GM13977 (cell line): ENCODE data around the gene CCNY.

Experiments
- DNase-seq: peaks from one replicate; pipeline ENCODE4 v3.0.0; 2012; ENCODE audit warnings: low spot score
- in situ Hi-C: fragments of 300-500 bp; cut with MboI; formaldehyde crosslinking; loops from one replicate; pipeline ENCODE4 v1.12.0; 2022; ENCODE audit warnings: low sequenced_read_pairs, low pct_unique_long_range_greater_than_20kb, mixed read lengths, inconsistent platforms; ENCODE audit not compliant: unreplicated experiment
- TF ChIP-seq, protein P1 (sequence below): IDR thresholded peaks from 2 replicates; pipeline ENCODE4 v1.5.1; 2012; ENCODE audit warnings: mild to moderate bottlenecking, control low read depth; ENCODE audit not compliant: insufficient read depth; ENCODE audit errors: extremely low read depth, missing control alignments

Gene CCNY

GRCh38 chr10:35570397-35570796 is 234.1 kb downstream of the CCNY start:
- in situ Hi-C loops: loop anchor here (25.0 kb wide), 1 partner anchor 333 kb away; no protein-coding TSS in a partner anchor

DNA sequence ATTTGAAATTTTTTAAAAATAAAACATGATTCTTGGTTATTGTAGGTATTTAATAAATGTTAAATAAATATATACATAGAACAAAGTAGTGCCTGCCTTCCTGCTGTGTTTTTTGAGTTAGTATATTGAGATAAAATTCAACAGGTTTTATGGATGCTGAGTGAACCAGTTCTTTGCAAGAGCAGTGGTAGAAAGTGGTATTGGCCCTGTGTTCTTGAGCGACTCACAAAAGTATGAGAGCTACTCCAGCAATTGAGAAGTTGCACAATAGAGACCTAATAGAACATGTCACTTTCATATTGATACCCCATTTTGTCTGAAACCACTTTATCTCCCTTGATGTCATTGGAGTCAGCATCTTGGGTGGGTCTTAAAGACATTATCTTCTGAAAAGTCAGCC is 236.3 kb downstream of the CCNY start:
- TF ChIP-seq, protein P1, sequence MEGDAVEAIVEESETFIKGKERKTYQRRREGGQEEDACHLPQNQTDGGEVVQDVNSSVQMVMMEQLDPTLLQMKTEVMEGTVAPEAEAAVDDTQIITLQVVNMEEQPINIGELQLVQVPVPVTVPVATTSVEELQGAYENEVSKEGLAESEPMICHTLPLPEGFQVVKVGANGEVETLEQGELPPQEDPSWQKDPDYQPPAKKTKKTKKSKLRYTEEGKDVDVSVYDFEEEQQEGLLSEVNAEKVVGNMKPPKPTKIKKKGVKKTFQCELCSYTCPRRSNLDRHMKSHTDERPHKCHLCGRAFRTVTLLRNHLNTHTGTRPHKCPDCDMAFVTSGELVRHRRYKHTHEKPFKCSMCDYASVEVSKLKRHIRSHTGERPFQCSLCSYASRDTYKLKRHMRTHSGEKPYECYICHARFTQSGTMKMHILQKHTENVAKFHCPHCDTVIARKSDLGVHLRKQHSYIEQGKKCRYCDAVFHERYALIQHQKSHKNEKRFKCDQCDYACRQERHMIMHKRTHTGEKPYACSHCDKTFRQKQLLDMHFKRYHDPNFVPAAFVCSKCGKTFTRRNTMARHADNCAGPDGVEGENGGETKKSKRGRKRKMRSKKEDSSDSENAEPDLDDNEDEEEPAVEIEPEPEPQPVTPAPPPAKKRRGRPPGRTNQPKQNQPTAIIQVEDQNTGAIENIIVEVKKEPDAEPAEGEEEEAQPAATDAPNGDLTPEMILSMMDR: no peak
- in situ Hi-C loops: loop anchor here (25.0 kb wide), 1 partner anchor 335 kb away; no protein-coding TSS in a partner anchor
- DNase-seq: no peak

More at GRCh38 chr10:35570397-35570796, 234.1 kb downstream of the CCNY start:
- no peak for DNase-seq
- TF ChIP-seq, protein P1: no peak

GRCh38 chr10:35573796-35574195 is 237.5 kb downstream of the CCNY start:
- TF ChIP-seq, protein P1: no peak
- DNase-seq: no peak
- in situ Hi-C loops: loop anchor here (25.0 kb wide), 1 partner anchor 336 kb away; no protein-coding TSS in a partner anchor

DNA sequence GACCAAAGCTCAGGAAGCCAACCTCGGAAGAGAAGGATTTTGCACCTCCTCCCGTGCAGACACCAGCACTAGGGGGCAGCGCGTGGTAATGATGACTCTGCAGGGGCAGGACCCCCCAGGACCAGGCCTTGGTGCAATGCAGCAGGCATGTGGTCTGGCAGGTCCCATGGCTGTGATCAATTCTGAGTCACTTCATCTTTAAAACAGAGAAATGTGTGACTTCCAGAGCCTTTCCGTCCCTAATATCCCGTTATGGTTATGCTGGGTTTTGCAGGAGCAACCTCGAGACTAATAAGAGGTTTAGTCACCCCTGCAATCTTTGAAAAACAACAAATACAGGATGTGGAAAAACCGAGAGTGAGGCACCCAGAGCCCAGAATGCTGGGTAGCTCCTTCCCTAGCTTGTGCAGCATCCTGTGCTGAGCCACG is 238.6 kb downstream of the CCNY start:
- in situ Hi-C loops: loop anchor here (25.0 kb wide), 1 partner anchor 338 kb away; no protein-coding TSS in a partner anchor
- no peak for DNase-seq
- TF ChIP-seq, protein P1: no peak

DNA sequence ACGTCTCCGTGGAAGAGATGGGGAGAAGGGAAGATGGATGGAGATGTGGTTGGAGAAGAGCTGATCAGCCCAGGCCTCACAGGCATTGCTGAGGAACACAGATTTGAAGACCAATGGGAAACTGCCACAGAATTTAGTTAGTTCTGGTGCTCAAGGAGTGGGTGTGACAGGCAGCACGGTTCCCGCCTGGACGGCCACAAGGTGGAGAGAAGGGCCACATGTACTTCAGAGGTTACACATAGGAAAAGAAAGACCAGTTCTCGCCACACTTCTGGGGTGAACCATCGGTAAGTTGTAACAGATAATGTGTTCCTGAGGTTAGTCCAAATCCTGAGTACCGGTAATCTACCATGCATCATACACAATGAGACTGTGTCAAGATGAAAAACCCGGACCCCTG is 239.3 kb downstream of the CCNY start:
- DNase-seq: no peak
- TF ChIP-seq, protein P1: no peak
- in situ Hi-C loops: no loop called here

DNA sequence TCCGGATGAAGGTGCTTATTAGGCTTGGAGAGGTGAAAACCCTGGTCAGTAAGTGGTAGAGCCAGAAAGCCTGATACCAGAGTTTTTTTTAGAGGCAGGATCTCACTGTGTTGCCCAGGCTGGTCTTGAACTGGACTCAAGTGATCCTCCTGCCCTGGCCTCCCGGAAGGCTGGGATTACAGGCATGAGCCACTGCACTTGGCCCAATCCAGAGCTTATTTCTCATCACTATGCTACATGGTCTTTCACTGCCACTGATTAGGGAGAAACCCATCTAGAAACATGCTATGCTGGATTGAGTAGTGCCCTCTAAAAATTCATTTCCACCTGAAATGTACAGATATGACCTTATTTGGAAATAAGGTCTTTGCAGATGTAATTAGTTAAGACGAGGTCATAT is 240.4 kb downstream of the CCNY start:
- DNase-seq: no peak
- in situ Hi-C loops: no loop called here
- TF ChIP-seq, protein P1: no peak
